Smooth muscle cell of the brain vasculature (primary cell): Measurements from ENCODE around the gene SLC51B.
"Not testable (repeated sequence)": the region's sequence is repeated elsewhere in the genome, so short reads cannot be mapped to it uniquely, and the experiment has no call there.

Experiments used
- DNase-seq: peaks from one replicate; pipeline ENCODE4 v3.0.0-alpha.2; 2012; ENCODE audit warnings: low read depth, low spot score

SLC51B gene

GRCh38 chr15:65066001-65066634 is 20.9 kb downstream of the SLC51B start:
- no peak for DNase-seq

GRCh38 chr15:65066635-65067316 is 21.6 kb downstream of the SLC51B start:
- no peak for DNase-seq

- no peak for DNase-seq
Observed at GRCh38 chr15:65067317-65067644, 22.1 kb downstream of the SLC51B start.

GRCh38 chr15:65067645-65068402 is 22.6 kb downstream of the SLC51B start, which contains the start of gene RASL12:
TSS of gene RASL12 (minus strand) at chr15:65067991. CDS start at chr15:65067835, 156 bp downstream.
- DNase-seq, result no peak

GRCh38 chr15:65068403-65068788 is 23.2 kb downstream of the SLC51B start:
- no peak for DNase-seq

GRCh38 chr15:65069179-65069578 is 24.0 kb downstream of the SLC51B start:
- no peak for DNase-seq

GRCh38 chr15:65069779-65070546 is 24.8 kb downstream of the SLC51B start:
- no peak for DNase-seq

GRCh38 chr15:65071381-65071811 is 26.2 kb downstream of the SLC51B start:
- DNase-seq, result no peak

GRCh38 chr15:65072027-65072426 is 26.8 kb downstream of the SLC51B start:
- no peak for DNase-seq

- DNase-seq, result no peak
Observed at GRCh38 chr15:65072617-65073016, 27.4 kb downstream of the SLC51B start.

- DNase-seq, result not testable (repeated sequence)
Observed at GRCh38 chr15:65074946-65075345, 29.8 kb downstream of the SLC51B start.

- not testable (repeated sequence) for DNase-seq
Observed at GRCh38 chr15:65075607-65076395, 30.6 kb downstream of the SLC51B start.

- no peak for DNase-seq
Observed at GRCh38 chr15:65076486-65077290, 31.5 kb downstream of the SLC51B start, which contains the start of gene KBTBD13. TSS of gene KBTBD13 (plus strand) at chr15:65076746. CDS start at chr15:65076816, 70 bp downstream.

GRCh38 chr15:65077291-65077980 is 32.2 kb downstream of the SLC51B start:
- DNase-seq, result no peak

GRCh38 chr15:65077981-65078352 is 32.8 kb downstream of the SLC51B start:
- DNase-seq, result no peak

GRCh38 chr15:65079580-65079979 is 34.4 kb downstream of the SLC51B start:
- DNase-seq, result no peak

- no peak for DNase-seq
Observed at GRCh38 chr15:65081270-65081669, 36.1 kb downstream of the SLC51B start.

- no peak for DNase-seq
Observed at GRCh38 chr15:65081758-65082157, 36.6 kb downstream of the SLC51B start.

- DNase-seq, result no peak
Observed at GRCh38 chr15:65082303-65082953, 37.2 kb downstream of the SLC51B start.
